Activated CD4-positive, alpha-beta T cell treated with anti-CD3 and anti-CD28 coated beads for 36 hours (primary cell): ENCODE results near the gene SLC1A1. TPM values are rescaled to one million over a fixed set of nuclear protein-coding genes. Genes with fewer than 3 reads are reported as not detected.

Experiments used
- ATAC-seq: fragments of 200-7000 bp; cut with Tn5 transposase; one replicate; pipeline ENCODE4 v1.10.0; 2021; ENCODE audit warnings: mild to moderate bottlenecking, moderate library complexity
- CTCF ChIA-PET: fragments of 350-600 bp; sonication (Branson Sonifier 250); formaldehyde crosslinking; loops from one replicate; lab custom pipeline; 2021; ENCODE audit warnings: antibody characterized with exemption; lab: Charles Lee
- POLR2A ChIA-PET: fragments of 350-600 bp; sonication (Branson Sonifier 250); formaldehyde crosslinking; loops from one replicate; lab custom pipeline; 2021; ENCODE audit warnings: antibody characterized with exemption, inconsistent platforms; lab: Charles Lee
- DNase-seq: peaks from one replicate; pipeline ENCODE4 v3.0.0-alpha.2; 2020
- H3K27ac Mint-ChIP-seq: one replicate; pipeline ENCODE4 v1.8.0; 2021; ENCODE audit warnings: mixed read lengths
- H3K27me3 Mint-ChIP-seq: one replicate; pipeline ENCODE4 v1.8.0; 2021; ENCODE audit warnings: mixed read lengths
- H3K36me3 Mint-ChIP-seq: one replicate; pipeline ENCODE4 v1.8.0; 2021; ENCODE audit warnings: low read depth, mixed read lengths
- H3K4me1 Mint-ChIP-seq: one replicate; pipeline ENCODE4 v1.8.0; 2021; ENCODE audit warnings: mixed read lengths
- H3K4me3 Mint-ChIP-seq: one replicate; pipeline ENCODE4 v1.8.0; 2021; ENCODE audit warnings: mild to moderate bottlenecking, moderate library complexity, mixed read lengths
- H3K9me3 Mint-ChIP-seq: one replicate; pipeline ENCODE4 v1.8.0; 2021; ENCODE audit warnings: low read depth, mixed read lengths
- intact Hi-C, 2 experiments: fragments of 100-400 bp; cut with DNase I in 1 of 2; cut with micrococcal nuclease in 1 of 2; formaldehyde crosslinking; loops; one replicate each; pipeline versions ENCODE4 v1.14.2 to v1.15.1; 2022 to 2024; cut with DNase I, micrococcal nuclease
- total RNA-seq, 2 experiments: library from RNA; stranded (reverse); gene quantifications; one replicate each; pipeline ENCODE4 v1.2.3, GENCODE V29; 2021

SLC1A1 gene
- total RNA-seq, 2 experiments from 2014 or later, result 0.18 to 0.23 TPM

DNA sequence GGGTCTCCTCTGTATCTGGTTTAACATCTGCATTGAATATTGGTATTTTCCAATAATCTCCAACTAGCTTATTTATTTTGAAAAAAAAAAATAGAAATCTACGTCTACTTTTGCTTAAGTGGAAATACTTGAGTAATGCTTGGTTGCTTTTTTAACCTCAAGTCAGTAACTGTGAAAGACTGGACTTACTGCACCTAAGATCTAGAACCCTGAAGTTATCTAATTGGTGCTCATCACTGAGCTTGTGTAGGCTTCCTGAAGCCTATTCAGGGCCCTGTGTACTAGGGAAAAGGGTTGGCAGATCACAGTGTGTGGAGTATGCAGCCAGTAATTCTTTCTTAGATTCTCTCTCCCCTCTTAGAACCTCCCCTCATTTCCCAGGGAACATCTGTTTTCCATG is 16.2 kb downstream of the SLC1A1 start:
- Mint-ChIP-seq H3K27me3 (peaks cover 2% of the 10 kb centered on the region), H3K9me3 (no peaks in the 10 kb centered on the region), H3K4me3 (no peak overlapping the region), H3K4me1 (no peaks in the 10 kb centered on the region), H3K36me3 (no peaks in the 10 kb centered on the region), H3K27ac (no peak overlapping the region)
- ChIA-PET CTCF (interaction anchor here (0.9 kb wide), 1 partner anchor 16 kb away, joined by 3 read pairs; no protein-coding TSS in a partner anchor), POLR2A (no interaction called here)
- intact Hi-C loops, result no loop called here
- DNase-seq, result no peak
- ATAC-seq, result no peak

DNA sequence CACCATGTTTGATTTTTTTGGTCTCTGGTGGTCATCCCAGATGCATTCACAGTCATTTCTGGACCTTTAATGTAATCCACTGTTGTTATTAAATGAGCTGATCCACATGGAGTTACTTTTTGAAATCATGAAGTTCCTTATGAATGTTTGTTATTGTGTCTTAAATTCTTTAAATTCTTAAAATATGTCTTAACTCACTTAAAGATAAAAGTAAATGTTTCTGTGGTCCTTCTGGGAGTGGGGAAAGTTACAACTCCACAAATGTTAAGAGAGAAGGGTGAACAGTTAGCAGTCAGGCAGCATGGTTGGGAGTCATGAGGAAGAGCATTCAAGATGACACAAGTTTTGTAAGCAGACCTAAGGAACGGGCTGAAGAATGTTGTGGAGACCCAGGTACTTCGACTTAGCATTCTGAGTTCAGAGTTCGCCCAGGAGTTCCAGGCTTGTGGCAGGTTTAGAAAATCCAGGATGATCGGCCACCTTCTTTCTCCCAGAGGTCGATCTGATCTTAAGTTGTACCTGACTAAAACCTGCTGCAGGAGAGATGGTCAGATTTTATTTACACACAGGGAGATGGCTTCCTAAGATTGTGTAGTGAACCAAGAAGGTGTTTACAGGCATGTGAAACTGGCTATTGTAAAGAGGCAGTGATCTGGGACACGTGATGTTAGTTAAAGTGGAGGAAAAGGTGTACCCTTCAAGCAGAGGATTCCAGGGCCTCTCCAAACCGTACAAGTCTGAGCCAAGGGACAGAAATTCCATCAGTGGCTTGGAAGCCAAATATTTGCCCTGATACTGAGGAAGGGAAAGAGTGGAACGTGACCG is 17.2 kb downstream of the SLC1A1 start:
- ATAC-seq (no peak), DNase-seq (no peak)
- H3K9me3 Mint-ChIP-seq, result no peaks in the 10 kb centered on the region
- ChIA-PET POLR2A (no interaction called here), CTCF (no interaction called here)
- no peaks in the 10 kb centered on the region for H3K36me3 Mint-ChIP-seq
- peaks cover 2% of the 10 kb centered on the region for H3K27me3 Mint-ChIP-seq
- intact Hi-C loops, result no loop called here
- no peak overlapping the region for H3K27ac Mint-ChIP-seq
- no peak overlapping the region for H3K4me3 Mint-ChIP-seq
- no peaks in the 10 kb centered on the region for H3K4me1 Mint-ChIP-seq

GRCh38 chr9:4508246-4508906 is 18.1 kb downstream of the SLC1A1 start:
- Mint-ChIP-seq H3K27ac (no peak overlapping the region), H3K9me3 (no peaks in the 10 kb centered on the region), H3K27me3 (peaks cover 2% of the 10 kb centered on the region), H3K4me3 (no peak overlapping the region), H3K36me3 (no peaks in the 10 kb centered on the region), H3K4me1 (no peaks in the 10 kb centered on the region)
- ATAC-seq, result no peak
- ChIA-PET POLR2A (no interaction called here), CTCF (no interaction called here)
- no peak for DNase-seq
- intact Hi-C loops, result no loop called here

DNA sequence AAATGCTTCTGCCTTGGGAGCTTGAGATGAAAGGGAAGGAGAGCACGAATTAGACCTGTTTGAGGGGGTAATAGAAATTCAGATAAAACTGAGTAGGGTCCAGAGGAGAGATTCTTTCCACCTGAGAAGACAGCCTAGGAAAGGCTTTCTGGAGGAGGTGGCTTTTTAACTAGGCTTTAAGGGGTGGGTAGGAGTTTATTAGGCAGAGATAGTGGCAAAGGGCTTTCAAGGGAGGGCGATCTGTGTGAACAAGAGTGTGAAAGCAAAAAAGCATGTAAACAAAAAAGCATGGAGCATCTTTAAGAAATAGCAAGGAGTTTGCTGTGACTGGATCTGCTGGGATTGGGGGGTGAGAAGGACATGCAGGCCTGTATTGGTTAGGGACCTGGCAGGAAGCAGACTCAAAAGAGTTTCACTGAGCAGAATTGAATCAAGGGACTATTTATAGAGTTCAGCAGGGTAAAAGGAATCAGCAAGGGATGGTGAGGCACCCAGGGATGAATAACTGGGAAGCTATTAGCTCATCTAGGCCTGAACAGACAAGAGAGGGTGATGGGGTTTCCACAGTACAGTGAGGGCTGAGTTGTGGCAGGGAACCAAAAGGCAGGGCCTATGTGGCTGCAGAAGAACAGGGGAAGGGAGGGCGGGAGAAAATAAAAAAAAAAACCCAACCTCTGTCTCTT is 18.8 kb downstream of the SLC1A1 start:
- Mint-ChIP-seq H3K9me3 (no peaks in the 10 kb centered on the region), H3K4me3 (no peak overlapping the region), H3K36me3 (no peaks in the 10 kb centered on the region), H3K27ac (no peak overlapping the region), H3K4me1 (no peaks in the 10 kb centered on the region), H3K27me3 (peaks cover 2% of the 10 kb centered on the region)
- intact Hi-C loops, result no loop called here
- ATAC-seq, result no peak
- POLR2A ChIA-PET, result no interaction called here
- CTCF ChIA-PET, result interaction anchor here (0.6 kb wide), 1 partner anchor 10 kb away, joined by 3 read pairs; no protein-coding TSS in a partner anchor
- no peak for DNase-seq

DNA sequence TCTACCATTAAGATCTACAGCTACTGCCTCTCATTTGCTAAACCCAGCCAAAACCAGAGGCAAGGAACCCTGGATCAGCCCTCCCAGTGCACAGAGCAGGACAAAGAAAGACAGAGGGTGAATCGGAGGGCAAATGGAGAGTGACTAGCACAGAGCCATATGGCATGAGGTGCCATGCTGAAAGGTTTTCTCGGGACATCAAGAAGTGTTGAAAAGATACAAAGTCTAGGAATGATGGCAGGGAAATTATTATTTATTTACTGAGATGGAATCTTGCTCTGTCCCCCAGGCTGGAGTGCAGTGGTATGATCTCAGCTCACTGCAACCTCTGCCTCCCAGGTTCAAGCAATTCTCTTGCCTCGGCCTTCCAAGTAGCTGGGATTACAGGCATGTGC is 19.3 kb downstream of the SLC1A1 start:
- CTCF ChIA-PET, result interaction anchor here (0.6 kb wide), 1 partner anchor 10 kb away, joined by 3 read pairs; no protein-coding TSS in a partner anchor
- H3K4me1 Mint-ChIP-seq, result no peaks in the 10 kb centered on the region
- no peak overlapping the region for H3K27ac Mint-ChIP-seq

GRCh38 chr9:4510546-4511322 is 20.5 kb downstream of the SLC1A1 start:
- ATAC-seq, result no peak
- Mint-ChIP-seq H3K4me3 (no peak overlapping the region), H3K36me3 (no peaks in the 10 kb centered on the region), H3K27me3 (no peaks in the 10 kb centered on the region), H3K27ac (no peak overlapping the region), H3K9me3 (no peaks in the 10 kb centered on the region), H3K4me1 (no peaks in the 10 kb centered on the region)
- ChIA-PET CTCF (interaction anchor here (1.1 kb wide), 1 partner anchor 10 kb away, joined by 3 read pairs; no protein-coding TSS in a partner anchor), POLR2A (no interaction called here)
- no peak for DNase-seq
- intact Hi-C loops, result no loop called here

More for the DNA sequence above, 19.3 kb downstream of the SLC1A1 start:
- Mint-ChIP-seq H3K9me3 (no peaks in the 10 kb centered on the region), H3K36me3 (no peaks in the 10 kb centered on the region), H3K27me3 (peaks cover 2% of the 10 kb centered on the region), H3K4me3 (no peak overlapping the region)
- intact Hi-C loops, result no loop called here
- POLR2A ChIA-PET, result no interaction called here
- no peak for DNase-seq
- ATAC-seq, result no peak

GRCh38 chr9:4514252-4515128 is 24.2 kb downstream of the SLC1A1 start:
- Mint-ChIP-seq H3K4me3 (no peak overlapping the region), H3K4me1 (peaks cover 10% of the 10 kb centered on the region), H3K9me3 (no peaks in the 10 kb centered on the region), H3K36me3 (no peaks in the 10 kb centered on the region), H3K27ac (no peak overlapping the region), H3K27me3 (no peaks in the 10 kb centered on the region)
- ChIA-PET CTCF (interaction anchor here (0.7 kb wide), 1 partner anchor 125 kb away, joined by 4 read pairs; no protein-coding TSS in a partner anchor), POLR2A (no interaction called here)
- no peak for ATAC-seq
- no peak for DNase-seq
- intact Hi-C loops, result no loop called here

DNA sequence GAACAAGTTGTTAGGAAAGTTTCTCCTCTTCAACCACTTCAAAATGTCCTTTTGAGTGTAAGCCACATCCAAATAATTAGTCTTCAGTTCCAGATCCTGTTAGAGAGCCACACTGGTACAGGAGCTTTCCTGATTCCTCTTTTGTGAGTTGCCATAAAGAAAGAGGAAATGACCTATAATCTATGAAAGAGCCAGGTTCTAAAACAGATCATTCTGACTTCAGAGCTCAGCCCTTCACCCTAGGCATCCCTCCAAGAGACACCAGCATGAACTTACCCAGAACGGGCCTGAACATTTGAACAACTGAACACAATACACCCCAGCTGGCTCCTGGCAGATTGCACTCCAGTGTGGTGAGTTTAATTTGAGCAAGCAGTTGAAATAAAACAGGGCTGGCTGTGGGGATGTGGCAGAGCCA is 25.7 kb downstream of the SLC1A1 start:
- no peaks in the 10 kb centered on the region for H3K36me3 Mint-ChIP-seq
- H3K27me3 Mint-ChIP-seq, result no peaks in the 10 kb centered on the region
- H3K4me3 Mint-ChIP-seq, result no peak overlapping the region
- no peak overlapping the region for H3K27ac Mint-ChIP-seq
- CTCF ChIA-PET, result interaction anchor here (0.5 kb wide), 1 partner anchor 25 kb away, joined by 3 read pairs; no protein-coding TSS in a partner anchor
- ATAC-seq (no peak), DNase-seq (no peak)
- POLR2A ChIA-PET, result no interaction called here
- intact Hi-C loops, result no loop called here
- H3K4me1 Mint-ChIP-seq, result peaks cover 16% of the 10 kb centered on the region
- no peaks in the 10 kb centered on the region for H3K9me3 Mint-ChIP-seq

GRCh38 chr9:4517274-4517673 is 27.0 kb downstream of the SLC1A1 start:
- no peak overlapping the region for H3K27ac Mint-ChIP-seq
- no peak for DNase-seq
- ATAC-seq, result no peak
- H3K27me3 Mint-ChIP-seq, result no peaks in the 10 kb centered on the region
- POLR2A ChIA-PET, result no interaction called here
- no peak overlapping the region for H3K4me3 Mint-ChIP-seq
- no peaks in the 10 kb centered on the region for H3K36me3 Mint-ChIP-seq
- intact Hi-C loops, result no loop called here
- no peaks in the 10 kb centered on the region for H3K9me3 Mint-ChIP-seq
- H3K4me1 Mint-ChIP-seq, result peaks cover 16% of the 10 kb centered on the region
- CTCF ChIA-PET, result interaction anchor here (1.0 kb wide), 1 partner anchor 16 kb away, joined by 4 read pairs; no protein-coding TSS in a partner anchor

- no peak overlapping the region for H3K4me3 Mint-ChIP-seq
- intact Hi-C loops, result no loop called here
- no peaks in the 10 kb centered on the region for H3K36me3 Mint-ChIP-seq
- CTCF ChIA-PET, result interaction anchor here (0.7 kb wide), 1 partner anchor 10 kb away, joined by 3 read pairs; no protein-coding TSS in a partner anchor
- H3K4me1 Mint-ChIP-seq, result peaks cover 16% of the 10 kb centered on the region
- H3K27ac Mint-ChIP-seq, result no peak overlapping the region
- peak; percentile 98 for ATAC-seq
- POLR2A ChIA-PET, result no interaction called here
- H3K27me3 Mint-ChIP-seq, result no peaks in the 10 kb centered on the region
- DNase-seq, result peak; percentile 61
- no peaks in the 10 kb centered on the region for H3K9me3 Mint-ChIP-seq
These were observed 29.3 kb downstream of the SLC1A1 start for GRCh38 chr9:4519604-4520003.
